HEK293T (cell line): Measurements from ENCODE around the gene RYR1.

Experiments
- ARNT ChIP-seq: fragments of 450-650 bp; IDR thresholded peaks from 2 replicates; pipeline ENCODE4 v1.6.1; 2017; ENCODE audit warnings: mild to moderate bottlenecking
- BHLHE40 ChIP-seq: fragments of 450-650 bp; IDR thresholded peaks from 2 replicates; pipeline ENCODE4 v1.6.1; 2016; ENCODE audit warnings: mild to moderate bottlenecking, moderate library complexity, borderline replicate concordance
- SUZ12 ChIP-seq: fragments of 450-650 bp; IDR thresholded peaks from 2 replicates; pipeline ENCODE4 v1.6.1; 2016; ENCODE audit warnings: mild to moderate bottlenecking

DNA sequence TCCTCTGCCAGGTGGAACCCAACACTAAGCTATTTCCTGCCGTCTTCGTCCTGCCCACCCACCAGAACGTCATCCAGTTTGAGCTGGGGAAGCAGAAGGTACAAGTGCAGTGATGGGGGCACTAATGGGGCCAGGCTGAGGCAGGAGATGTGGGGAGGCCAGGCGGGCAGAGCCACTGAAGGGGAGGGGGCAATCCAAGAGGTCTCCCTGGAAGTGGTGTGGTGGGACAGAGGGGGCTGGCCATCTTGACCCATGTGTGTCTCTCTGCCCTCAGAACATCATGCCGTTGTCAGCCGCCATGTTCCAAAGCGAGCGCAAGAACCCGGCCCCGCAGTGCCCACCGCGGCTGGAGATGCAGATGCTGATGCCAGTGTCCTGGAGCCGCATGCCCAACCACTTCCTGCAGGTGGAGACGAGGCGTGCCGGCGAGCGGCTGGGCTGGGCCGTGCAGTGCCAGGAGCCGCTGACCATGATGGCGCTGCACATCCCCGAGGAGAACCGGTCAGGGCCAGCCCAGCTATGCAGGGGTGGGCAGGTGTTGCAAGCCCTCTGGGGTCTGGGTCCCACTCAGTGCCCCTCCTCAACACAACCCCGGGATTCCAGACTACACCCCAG, 49.6 kb downstream of the RYR1 start:
- TF ChIP-seq SUZ12 (no peak), BHLHE40 (no peak), ARNT (no peak)
